Hepatocyte (in vitro differentiated cells): ENCODE results near the gene NAP1L2.

ENCODE experiments used
- CTCF ChIP-seq: fragments of 200-600 bp; sonication (generic); IDR thresholded peaks from 2 replicates; pipeline ENCODE4 v1.5.1; 2016; ENCODE audit warnings: antibody characterized with exemption, mild to moderate bottlenecking; ENCODE audit not compliant: poor library complexity
- EZH2 ChIP-seq: fragments of 200-600 bp; sonication (generic); IDR thresholded peaks from 2 replicates; pipeline ENCODE4 v1.6.1; 2016; ENCODE audit warnings: antibody characterized with exemption, mild to moderate bottlenecking, borderline replicate concordance
- EZH2phosphoT487 ChIP-seq: fragments of 200-600 bp; sonication (generic); IDR thresholded peaks from one replicate; pipeline ENCODE4 v1.6.1; 2018; ENCODE audit warnings: antibody characterized with exemption, mild to moderate bottlenecking, low read depth, moderate library complexity; ENCODE audit not compliant: unreplicated experiment, severe bottlenecking

GRCh38 chrX:73182502-73183114 is 32.0 kb downstream of the NAP1L2 start:
- TF ChIP-seq CTCF (no peak), EZH2 (no peak), EZH2phosphoT487 (no peak)
